Glutamatergic neuron (in vitro differentiated cells): ENCODE data around the gene PERCC1. TPM values are rescaled to one million over a fixed set of nuclear protein-coding genes. Genes with fewer than 3 reads are reported as not detected.

Source experiments
- DNase-seq: peaks from one replicate; pipeline ENCODE4 v3.0.0; 2022
- H3K27ac Mint-ChIP-seq: one replicate; pipeline ENCODE4 v1.8.0; 2020; ENCODE audit warnings: mild to moderate bottlenecking, mixed read lengths, inconsistent platforms; ENCODE audit not compliant: unreplicated experiment
- H3K27me3 Mint-ChIP-seq: one replicate; pipeline ENCODE4 v1.8.0; 2020; ENCODE audit warnings: mild to moderate bottlenecking, moderate library complexity, mixed read lengths, inconsistent platforms; ENCODE audit not compliant: unreplicated experiment
- H3K36me3 Mint-ChIP-seq: one replicate; pipeline ENCODE4 v1.8.0; 2020; ENCODE audit warnings: mild to moderate bottlenecking, mixed read lengths, inconsistent platforms; ENCODE audit not compliant: unreplicated experiment
- H3K4me1 Mint-ChIP-seq: one replicate; pipeline ENCODE4 v1.8.0; 2020; ENCODE audit warnings: mild to moderate bottlenecking, low read depth, mixed read lengths, inconsistent platforms; ENCODE audit not compliant: unreplicated experiment
- H3K4me3 Mint-ChIP-seq: one replicate; pipeline ENCODE4 v1.8.0; 2020; ENCODE audit warnings: mild to moderate bottlenecking, mixed read lengths, inconsistent platforms; ENCODE audit not compliant: unreplicated experiment
- H3K9me3 Mint-ChIP-seq: one replicate; pipeline ENCODE4 v1.8.0; 2020; ENCODE audit warnings: mild to moderate bottlenecking, moderate library complexity, mixed read lengths, inconsistent platforms; ENCODE audit not compliant: unreplicated experiment
- total RNA-seq: library from RNA; stranded (reverse); fragmentation: NEBNext Ultra II Directional; extraction: Animal tissue kit (Norgen Biotek cat#: 25700); gene quantifications from one replicate; pipeline ENCODE4 v1.2.1, GENCODE V29; 2021; ENCODE audit not compliant: unreplicated experiment
- TF ChIP-seq, protein P1 (sequence below): fragments of 200-600 bp; sonication (generic); IDR thresholded peaks from one replicate; pipeline ENCODE4 v1.5.0; 2021; ENCODE audit not compliant: partially characterized antibody, unreplicated experiment

The PERCC1 gene
- total RNA-seq, 1 donor from 2014 or later = not detected

DNA sequence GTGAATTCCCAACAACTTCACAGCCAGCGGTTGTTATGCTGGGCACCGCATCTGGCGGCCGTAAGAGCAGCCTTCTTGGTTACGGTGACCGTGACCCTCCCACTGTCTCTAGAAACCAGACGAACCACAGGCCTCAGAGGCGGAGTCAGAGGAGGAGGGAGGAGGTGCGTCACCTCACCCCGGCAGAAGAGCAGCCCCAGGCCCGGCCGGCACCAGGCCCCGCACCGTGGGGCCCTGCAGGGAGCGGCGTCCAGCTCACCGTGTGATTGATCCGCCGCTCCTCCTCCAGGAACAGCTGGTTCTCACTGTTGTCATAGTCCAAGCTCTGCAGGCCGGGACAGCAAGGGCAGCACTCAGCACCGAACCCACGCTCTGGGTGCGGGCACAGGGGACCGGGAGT, 30.3 kb downstream of the PERCC1 start:
- DNase-seq = no peak
- Mint-ChIP-seq H3K4me3 (no peak overlapping the region), H3K27me3 (peaks cover 6% of the 10 kb centered on the region), H3K27ac (no peak overlapping the region), H3K4me1 (no peaks in the 10 kb centered on the region), H3K9me3 (no peaks in the 10 kb centered on the region), H3K36me3 (no peaks in the 10 kb centered on the region)
- TF ChIP-seq, protein P1, sequence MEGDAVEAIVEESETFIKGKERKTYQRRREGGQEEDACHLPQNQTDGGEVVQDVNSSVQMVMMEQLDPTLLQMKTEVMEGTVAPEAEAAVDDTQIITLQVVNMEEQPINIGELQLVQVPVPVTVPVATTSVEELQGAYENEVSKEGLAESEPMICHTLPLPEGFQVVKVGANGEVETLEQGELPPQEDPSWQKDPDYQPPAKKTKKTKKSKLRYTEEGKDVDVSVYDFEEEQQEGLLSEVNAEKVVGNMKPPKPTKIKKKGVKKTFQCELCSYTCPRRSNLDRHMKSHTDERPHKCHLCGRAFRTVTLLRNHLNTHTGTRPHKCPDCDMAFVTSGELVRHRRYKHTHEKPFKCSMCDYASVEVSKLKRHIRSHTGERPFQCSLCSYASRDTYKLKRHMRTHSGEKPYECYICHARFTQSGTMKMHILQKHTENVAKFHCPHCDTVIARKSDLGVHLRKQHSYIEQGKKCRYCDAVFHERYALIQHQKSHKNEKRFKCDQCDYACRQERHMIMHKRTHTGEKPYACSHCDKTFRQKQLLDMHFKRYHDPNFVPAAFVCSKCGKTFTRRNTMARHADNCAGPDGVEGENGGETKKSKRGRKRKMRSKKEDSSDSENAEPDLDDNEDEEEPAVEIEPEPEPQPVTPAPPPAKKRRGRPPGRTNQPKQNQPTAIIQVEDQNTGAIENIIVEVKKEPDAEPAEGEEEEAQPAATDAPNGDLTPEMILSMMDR = no peak

DNA sequence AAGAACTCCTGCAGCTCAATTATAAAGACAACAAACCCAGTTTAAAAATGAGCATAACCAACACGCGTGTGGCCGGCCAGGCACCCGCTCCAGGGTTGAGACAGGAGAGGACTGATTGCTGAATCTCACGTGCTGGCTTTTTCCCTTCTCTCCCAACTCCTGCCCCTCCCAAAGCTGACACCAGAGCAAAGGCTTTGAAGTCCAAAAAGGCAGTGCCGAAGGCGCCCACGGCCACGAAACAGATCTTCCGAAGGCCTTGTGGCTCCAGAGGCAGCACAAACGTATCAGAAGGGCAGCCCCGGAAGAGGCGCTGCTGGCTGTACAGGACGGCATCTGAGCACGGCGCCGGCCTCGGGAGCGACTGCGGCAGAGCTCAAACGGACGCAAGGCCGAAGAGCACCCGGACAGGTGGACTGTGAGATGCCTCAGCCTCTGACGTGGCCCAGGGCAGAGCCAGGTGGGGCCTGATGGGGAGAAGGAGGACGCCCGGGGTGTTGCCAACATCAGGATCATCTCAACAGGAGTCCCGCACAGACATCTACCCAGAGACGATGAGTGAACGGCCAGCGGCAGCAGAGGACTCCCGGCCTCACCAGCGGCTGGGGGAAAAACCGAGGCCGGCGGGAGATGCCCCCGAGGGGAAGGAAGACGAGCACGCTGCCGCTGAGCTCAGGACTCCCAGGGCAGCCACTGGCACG, 33.5 kb downstream of the PERCC1 start:
- DNase-seq = no peak
- no peak overlapping the region for H3K27ac Mint-ChIP-seq
- peaks cover 3% of the 10 kb centered on the region for H3K9me3 Mint-ChIP-seq
- no peaks in the 10 kb centered on the region for H3K4me1 Mint-ChIP-seq
- TF ChIP-seq, protein P1 = no peak
- H3K36me3 Mint-ChIP-seq = no peaks in the 10 kb centered on the region
- peaks cover 3% of the 10 kb centered on the region for H3K27me3 Mint-ChIP-seq
- no peak overlapping the region for H3K4me3 Mint-ChIP-seq

DNA sequence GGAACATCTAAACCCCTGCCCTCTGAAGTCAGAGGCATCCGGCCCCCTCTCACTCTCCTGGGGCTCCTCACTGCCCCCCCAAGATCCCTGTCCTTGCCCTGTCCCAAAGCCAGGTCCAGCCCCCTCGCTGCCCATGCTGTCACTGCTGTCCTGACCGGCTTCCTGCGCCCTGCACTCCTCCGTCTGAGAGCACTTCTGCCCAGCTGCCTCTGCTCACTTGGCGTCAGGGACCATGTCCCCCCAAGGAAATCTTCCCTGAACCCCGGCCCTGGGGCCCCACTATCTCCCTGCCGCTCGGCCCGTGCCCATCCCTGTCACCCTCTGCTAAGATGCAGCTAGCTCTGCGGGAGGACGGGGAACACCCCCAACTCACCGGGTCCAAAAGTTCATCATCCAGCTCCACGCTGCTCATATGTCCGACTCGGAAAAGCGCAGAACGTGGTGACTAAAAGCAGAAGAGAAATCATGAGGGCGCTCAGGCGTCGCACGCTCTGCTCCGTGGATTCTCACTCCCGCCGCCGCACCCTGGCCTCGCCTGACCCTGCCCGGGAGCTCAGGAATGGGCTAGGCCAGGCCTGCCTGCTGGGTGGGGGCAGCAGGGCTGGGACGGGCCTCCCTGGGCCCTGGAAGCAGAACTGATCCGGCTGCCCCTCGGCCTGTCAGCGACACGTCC, 34.2 kb downstream of the PERCC1 start:
- H3K4me1 Mint-ChIP-seq = no peaks in the 10 kb centered on the region
- peaks cover 4% of the 10 kb centered on the region for H3K9me3 Mint-ChIP-seq
- H3K4me3 Mint-ChIP-seq = no peak overlapping the region
- H3K27me3 Mint-ChIP-seq = peaks cover 3% of the 10 kb centered on the region
- TF ChIP-seq, protein P1 = no peak
- DNase-seq = no peak
- H3K36me3 Mint-ChIP-seq = no peaks in the 10 kb centered on the region
- no peak overlapping the region for H3K27ac Mint-ChIP-seq

DNA sequence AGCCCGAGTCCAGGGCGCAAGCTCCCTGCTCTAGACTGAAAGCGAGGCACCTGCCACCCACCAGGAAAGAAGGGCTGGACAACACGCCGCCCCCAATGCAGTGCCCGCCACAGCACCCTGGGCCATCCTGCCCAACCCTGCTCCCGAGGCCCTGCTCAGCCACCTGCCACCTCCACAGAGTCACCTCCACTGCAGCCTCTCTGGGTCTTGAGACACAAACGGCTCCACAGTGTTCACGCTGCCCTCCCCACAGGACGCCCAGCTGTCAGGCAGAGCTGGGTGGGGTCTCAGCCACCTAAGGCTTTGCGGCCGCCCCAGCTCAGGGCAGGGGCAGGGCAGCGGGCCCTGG, 34.7 kb downstream of the PERCC1 start:
- no peak overlapping the region for H3K27ac Mint-ChIP-seq
- TF ChIP-seq, protein P1 = no peak
- no peak for DNase-seq
- peaks cover 4% of the 10 kb centered on the region for H3K9me3 Mint-ChIP-seq
- H3K4me3 Mint-ChIP-seq = no peak overlapping the region
- no peaks in the 10 kb centered on the region for H3K4me1 Mint-ChIP-seq
- peaks cover 3% of the 10 kb centered on the region for H3K27me3 Mint-ChIP-seq
- H3K36me3 Mint-ChIP-seq = no peaks in the 10 kb centered on the region

DNA sequence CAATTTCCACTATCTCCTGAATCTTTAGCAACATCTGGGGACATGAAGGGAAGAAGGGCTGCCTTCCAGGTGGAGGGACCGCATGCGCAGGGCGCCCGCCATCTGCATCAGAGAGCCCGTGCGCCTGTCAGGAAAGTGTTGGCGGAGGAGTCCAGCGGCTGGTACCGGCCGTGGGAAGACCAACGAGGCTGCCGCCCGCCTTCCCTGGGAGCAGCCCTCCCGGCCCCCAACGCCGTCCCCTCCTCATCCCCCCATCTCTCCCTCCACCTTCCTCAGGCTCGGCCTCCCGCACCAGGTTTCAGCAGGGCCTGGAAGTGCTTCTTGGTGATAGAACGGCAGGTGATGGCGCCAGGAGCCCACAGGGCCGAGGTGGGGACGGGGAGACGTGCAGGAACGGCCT, 35.2 kb downstream of the PERCC1 start:
- H3K27me3 Mint-ChIP-seq = peaks cover 3% of the 10 kb centered on the region
- H3K4me3 Mint-ChIP-seq = no peak overlapping the region
- no peak overlapping the region for H3K27ac Mint-ChIP-seq
- H3K4me1 Mint-ChIP-seq = no peaks in the 10 kb centered on the region
- DNase-seq = no peak
- H3K36me3 Mint-ChIP-seq = no peaks in the 10 kb centered on the region
- TF ChIP-seq, protein P1 = no peak
- peaks cover 4% of the 10 kb centered on the region for H3K9me3 Mint-ChIP-seq
